Astrocyte (in vitro differentiated cells and primary cell): ENCODE results near the gene CYP2C19. TPM values are rescaled to one million over a fixed set of nuclear protein-coding genes. Genes with fewer than 3 reads are reported as not detected.

Experiments used
- DNase-seq: peaks from one replicate; pipeline ENCODE4 v3.0.0-alpha.2; 2010; ENCODE audit warnings: low read depth
- FAIRE-seq: peaks from 2 replicates; lab custom pipeline; 2011; peaks lifted over from hg19 to GRCh38; lab: Jason Lieb, UNC
- H2AFZ ChIP-seq: 2 replicates; pipeline ENCODE4 v1.6.0; 2012; ENCODE audit warnings: low read depth, low read length, inconsistent platforms
- H3K27ac ChIP-seq: 2 replicates; pipeline ENCODE4 v1.5.1; 2011; ENCODE audit warnings: low read depth, low read length, inconsistent platforms
- H3K27me3 ChIP-seq: 2 replicates; pipeline ENCODE4 v1.6.0; 2011; ENCODE audit warnings: low read length, inconsistent platforms; ENCODE audit not compliant: insufficient read depth
- H3K36me3 ChIP-seq: 2 replicates; pipeline ENCODE4 v1.5.1; 2011; ENCODE audit warnings: low read length, inconsistent platforms; ENCODE audit not compliant: insufficient read depth
- H3K4me1 ChIP-seq: 2 replicates; pipeline ENCODE4 v1.5.1; 2011; ENCODE audit warnings: low read length, inconsistent platforms; ENCODE audit not compliant: insufficient read depth
- H3K4me2 ChIP-seq: 2 replicates; pipeline ENCODE4 v1.6.0; 2012; ENCODE audit warnings: low read length, inconsistent platforms
- H3K4me3 ChIP-seq: 2 replicates; pipeline ENCODE4 v1.5.1; 2011; ENCODE audit warnings: low read depth, mild to moderate bottlenecking, low read length, inconsistent platforms; ENCODE audit not compliant: insufficient read depth
- H3K79me2 ChIP-seq: 2 replicates; pipeline ENCODE4 v1.6.0; 2012; ENCODE audit warnings: mild to moderate bottlenecking, low read length, inconsistent platforms; ENCODE audit not compliant: insufficient read depth
- H3K9ac ChIP-seq: 2 replicates; pipeline ENCODE4 v1.6.0; 2012; ENCODE audit warnings: mild to moderate bottlenecking, low read length, inconsistent platforms
- H3K9me3 ChIP-seq: 2 replicates; pipeline ENCODE4 v1.5.1; 2012; ENCODE audit warnings: low read depth, mild to moderate bottlenecking, low read length, inconsistent platforms; ENCODE audit not compliant: insufficient read depth
- H4K20me1 ChIP-seq: 2 replicates; pipeline ENCODE4 v1.6.0; 2012; ENCODE audit warnings: low read length, inconsistent platforms; ENCODE audit not compliant: insufficient read depth
- H3K27ac Mint-ChIP-seq: one replicate; pipeline ENCODE4 v1.8.0; 2021; ENCODE audit warnings: mild to moderate bottlenecking, mixed read lengths; ENCODE audit not compliant: unreplicated experiment
- H3K27me3 Mint-ChIP-seq: one replicate; pipeline ENCODE4 v1.8.0; 2021; ENCODE audit warnings: low read depth, mixed read lengths; ENCODE audit not compliant: unreplicated experiment
- H3K36me3 Mint-ChIP-seq: one replicate; pipeline ENCODE4 v1.8.0; 2021; ENCODE audit warnings: low read depth, mixed read lengths; ENCODE audit not compliant: unreplicated experiment
- H3K4me1 Mint-ChIP-seq: one replicate; pipeline ENCODE4 v1.8.0; 2021; ENCODE audit warnings: low read depth, mixed read lengths; ENCODE audit not compliant: unreplicated experiment
- H3K4me3 Mint-ChIP-seq: one replicate; pipeline ENCODE4 v1.8.0; 2021; ENCODE audit warnings: mild to moderate bottlenecking, moderate library complexity, mixed read lengths; ENCODE audit not compliant: unreplicated experiment
- H3K9me3 Mint-ChIP-seq: one replicate; pipeline ENCODE4 v1.8.0; 2021; ENCODE audit warnings: mild to moderate bottlenecking, mixed read lengths; ENCODE audit not compliant: unreplicated experiment
- EZH2 ChIP-seq: IDR thresholded peaks from 2 replicates; pipeline ENCODE4 v1.6.1; 2012; ENCODE audit warnings: mild to moderate bottlenecking, low read length, inconsistent platforms; ENCODE audit not compliant: insufficient read depth
- total RNA-seq: library from RNA; stranded (reverse); gene quantifications from 2 replicates; pipeline ENCODE4 v1.2.1, GENCODE V29; 2021
- TF ChIP-seq, protein P1 (sequence below): IDR thresholded peaks from 2 replicates; pipeline ENCODE4 v1.5.1; 2011; ENCODE audit warnings: low read depth, mild to moderate bottlenecking, inconsistent platforms, low read length, moderate library complexity; ENCODE audit not compliant: insufficient read depth

CYP2C19 gene
- total RNA-seq, 1 donor from 2014 or later = not detected

DNA sequence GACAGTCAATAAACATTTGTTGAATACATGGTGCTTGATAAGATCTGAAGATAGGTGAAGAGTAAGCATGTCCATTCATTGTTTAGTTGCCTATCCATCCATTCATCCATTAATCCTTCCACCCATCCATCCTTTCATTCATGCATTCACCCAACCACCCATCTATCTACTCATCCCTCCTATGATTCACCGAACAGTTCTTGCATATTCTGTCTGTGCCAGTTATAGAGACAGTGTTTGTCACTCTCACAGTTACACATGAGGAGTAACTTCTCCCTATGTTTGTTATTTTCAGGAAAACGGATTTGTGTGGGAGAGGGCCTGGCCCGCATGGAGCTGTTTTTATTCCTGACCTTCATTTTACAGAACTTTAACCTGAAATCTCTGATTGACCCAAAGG lies 90.0 kb downstream of the CYP2C19 start:
- Mint-ChIP-seq H3K4me1 (no peaks in the 10 kb centered on the region), H3K36me3 (no peaks in the 10 kb centered on the region), H3K27ac (no peak overlapping the region), H3K4me3 (no peak overlapping the region), H3K27me3 (no peaks in the 10 kb centered on the region), H3K9me3 (no peaks in the 10 kb centered on the region)
- no peaks in the 10 kb centered on the region for H3K27me3 ChIP-seq
- no peaks in the 10 kb centered on the region for H3K79me2 ChIP-seq
- H4K20me1 ChIP-seq = no peaks in the 10 kb centered on the region
- DNase-seq = no peak
- TF ChIP-seq, protein P1, sequence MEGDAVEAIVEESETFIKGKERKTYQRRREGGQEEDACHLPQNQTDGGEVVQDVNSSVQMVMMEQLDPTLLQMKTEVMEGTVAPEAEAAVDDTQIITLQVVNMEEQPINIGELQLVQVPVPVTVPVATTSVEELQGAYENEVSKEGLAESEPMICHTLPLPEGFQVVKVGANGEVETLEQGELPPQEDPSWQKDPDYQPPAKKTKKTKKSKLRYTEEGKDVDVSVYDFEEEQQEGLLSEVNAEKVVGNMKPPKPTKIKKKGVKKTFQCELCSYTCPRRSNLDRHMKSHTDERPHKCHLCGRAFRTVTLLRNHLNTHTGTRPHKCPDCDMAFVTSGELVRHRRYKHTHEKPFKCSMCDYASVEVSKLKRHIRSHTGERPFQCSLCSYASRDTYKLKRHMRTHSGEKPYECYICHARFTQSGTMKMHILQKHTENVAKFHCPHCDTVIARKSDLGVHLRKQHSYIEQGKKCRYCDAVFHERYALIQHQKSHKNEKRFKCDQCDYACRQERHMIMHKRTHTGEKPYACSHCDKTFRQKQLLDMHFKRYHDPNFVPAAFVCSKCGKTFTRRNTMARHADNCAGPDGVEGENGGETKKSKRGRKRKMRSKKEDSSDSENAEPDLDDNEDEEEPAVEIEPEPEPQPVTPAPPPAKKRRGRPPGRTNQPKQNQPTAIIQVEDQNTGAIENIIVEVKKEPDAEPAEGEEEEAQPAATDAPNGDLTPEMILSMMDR = no peak
- no peak for TF ChIP-seq EZH2
- H3K36me3 ChIP-seq = no peaks in the 10 kb centered on the region
- no peaks in the 10 kb centered on the region for H3K4me1 ChIP-seq
- H3K4me3 ChIP-seq = no peak overlapping the region
- H3K9me3 ChIP-seq = no peaks in the 10 kb centered on the region
- no peak for FAIRE-seq
- no peak overlapping the region for H2AFZ ChIP-seq
- H3K4me2 ChIP-seq = no peak overlapping the region
- no peak overlapping the region for H3K9ac ChIP-seq
- no peak overlapping the region for H3K27ac ChIP-seq

DNA sequence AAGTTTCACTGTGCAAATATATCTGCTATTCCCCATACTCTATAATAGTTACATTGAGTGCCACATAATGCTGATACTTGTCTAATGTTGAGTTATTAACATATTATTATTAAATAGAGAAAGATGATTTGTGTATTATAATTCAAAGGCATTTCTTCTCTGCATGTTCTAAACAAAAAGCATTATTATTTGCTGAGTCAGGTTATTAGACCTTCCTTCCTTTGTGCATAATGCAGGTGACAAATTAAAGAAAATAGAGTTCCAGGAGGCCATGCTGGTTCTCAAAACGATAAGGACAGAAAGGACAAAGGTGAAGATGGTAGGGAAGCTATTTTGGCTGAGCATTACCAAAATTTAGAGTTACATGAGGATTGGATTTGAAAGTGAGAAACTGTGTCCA lies 90.6 kb downstream of the CYP2C19 start:
- H3K9me3 Mint-ChIP-seq = no peaks in the 10 kb centered on the region

DNA sequence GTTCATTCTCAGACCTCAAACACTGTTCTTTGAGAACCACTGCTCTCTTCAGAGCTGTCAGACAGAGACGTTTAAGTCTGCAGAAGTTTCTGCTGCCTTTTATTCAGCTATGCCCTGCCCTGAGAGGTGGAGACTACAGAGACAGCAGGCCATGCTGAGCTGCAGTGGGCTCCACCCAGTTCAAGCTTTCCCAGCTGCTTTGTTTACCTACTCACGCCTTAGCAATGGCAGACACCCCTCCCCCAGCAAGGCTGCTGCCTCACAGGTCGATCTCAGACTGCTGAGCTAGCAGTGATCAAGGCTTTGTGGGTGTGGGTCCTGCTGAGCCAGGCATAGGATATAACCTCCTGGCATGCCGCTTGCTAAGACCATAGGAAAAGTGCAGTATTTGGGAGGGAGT lies 95.5 kb downstream of the CYP2C19 start:
- Histone ChIP-seq H4K20me1 (no peaks in the 10 kb centered on the region), H3K27ac (no peak overlapping the region), H3K4me3 (no peak overlapping the region), H3K4me1 (no peaks in the 10 kb centered on the region), H3K9ac (no peak overlapping the region), H3K36me3 (no peaks in the 10 kb centered on the region), H2AFZ (no peak overlapping the region), H3K4me2 (no peak overlapping the region), H3K79me2 (no peaks in the 10 kb centered on the region), H3K9me3 (peaks cover 3% of the 10 kb centered on the region), H3K27me3 (no peaks in the 10 kb centered on the region)
- no peak for TF ChIP-seq EZH2
- TF ChIP-seq, protein P1 = no peak
- no peaks in the 10 kb centered on the region for H3K4me1 Mint-ChIP-seq
- H3K27ac Mint-ChIP-seq = no peak overlapping the region
- DNase-seq (no peak), FAIRE-seq (no peak)
- H3K36me3 Mint-ChIP-seq = no peaks in the 10 kb centered on the region
- no peaks in the 10 kb centered on the region for H3K27me3 Mint-ChIP-seq
- no peaks in the 10 kb centered on the region for H3K9me3 Mint-ChIP-seq
- H3K4me3 Mint-ChIP-seq = no peak overlapping the region

More for the DNA sequence above, 90.6 kb downstream of the CYP2C19 start:
- no peaks in the 10 kb centered on the region for H3K4me1 Mint-ChIP-seq
- no peaks in the 10 kb centered on the region for H3K36me3 ChIP-seq
- H3K27ac Mint-ChIP-seq = no peak overlapping the region
- H3K4me1 ChIP-seq = no peaks in the 10 kb centered on the region
- H3K4me2 ChIP-seq = no peak overlapping the region
- H3K9ac ChIP-seq = no peak overlapping the region
- H3K4me3 Mint-ChIP-seq = no peak overlapping the region
- no peaks in the 10 kb centered on the region for H3K27me3 ChIP-seq
- H3K4me3 ChIP-seq = no peak overlapping the region
- H4K20me1 ChIP-seq = no peaks in the 10 kb centered on the region
- DNase-seq (no peak), FAIRE-seq (no peak)
- H3K27ac ChIP-seq = no peak overlapping the region
- TF ChIP-seq, protein P1 = no peak
- no peak for TF ChIP-seq EZH2
- H3K27me3 Mint-ChIP-seq = no peaks in the 10 kb centered on the region
- H3K36me3 Mint-ChIP-seq = no peaks in the 10 kb centered on the region
- no peak overlapping the region for H2AFZ ChIP-seq
- H3K79me2 ChIP-seq = no peaks in the 10 kb centered on the region
- no peaks in the 10 kb centered on the region for H3K9me3 ChIP-seq
